GM23338 (cell line): ENCODE results near the gene LTBR.

Experiments used
- CREB1 ChIP-seq: fragments of 250-450 bp; sonication (Bioruptor Pico); IDR thresholded peaks from 2 replicates; pipeline ENCODE4 v1.5.0; 2020; ENCODE audit warnings: low read depth, mild to moderate bottlenecking, moderate library complexity
- EZH2 ChIP-seq: fragments of 200-600 bp; sonication (generic); IDR thresholded peaks from one replicate; pipeline ENCODE4 v1.8.0; 2017; ENCODE audit warnings: antibody characterized with exemption, mild to moderate bottlenecking, low read depth; ENCODE audit not compliant: unreplicated experiment
- EZH2phosphoT487 ChIP-seq: fragments of 200-600 bp; sonication (generic); IDR thresholded peaks from one replicate; pipeline ENCODE4 v1.8.1; 2018; ENCODE audit warnings: antibody characterized with exemption; ENCODE audit not compliant: unreplicated experiment
- JUNB ChIP-seq: IDR thresholded peaks from one replicate; pipeline ENCODE4 v1.6.1; 2016; ENCODE audit warnings: antibody characterized with exemption; ENCODE audit not compliant: unreplicated experiment
- NANOG ChIP-seq: IDR thresholded peaks from 2 replicates; pipeline ENCODE4 v1.6.1; 2016; ENCODE audit warnings: antibody characterized with exemption, borderline replicate concordance
- POLR2AphosphoS5 ChIP-seq: IDR thresholded peaks from 2 replicates; pipeline ENCODE4 v1.6.1; 2016; ENCODE audit warnings: antibody characterized with exemption, low read depth
- STAT1 ChIP-seq: IDR thresholded peaks from one replicate; pipeline ENCODE4 v1.6.1; 2016; ENCODE audit warnings: antibody characterized with exemption; ENCODE audit not compliant: unreplicated experiment
- ZNF114 ChIP-seq: fragments of 250-450 bp; sonication (Bioruptor Pico); IDR thresholded peaks from 2 replicates; pipeline ENCODE4 v1.5.0; 2020; ENCODE audit warnings: mild to moderate bottlenecking, moderate library complexity
- ZNF331 ChIP-seq: fragments of 250-450 bp; sonication (Bioruptor Pico); IDR thresholded peaks from 2 replicates; pipeline ENCODE4 v1.5.0; 2020; ENCODE audit warnings: low read depth, mild to moderate bottlenecking, moderate library complexity
- TF ChIP-seq, protein P1 (sequence below), 2 experiments: fragments of 200-600 bp in 1 of 2; sonication (generic) in 1 of 2; conservative IDR thresholded peaks; 2 replicates each; pipeline versions ENCODE4 v1.5.1 to v1.6.1; 2016 to 2017; ENCODE audit warnings: antibody characterized with exemption in 2 of 2, low read depth in 2 of 2, mild to moderate bottlenecking in 2 of 2, moderate library complexity in 1 of 2
- TF ChIP-seq, protein P2 (sequence below): IDR thresholded peaks from one replicate; pipeline ENCODE4 v1.6.1; 2018; ENCODE audit warnings: antibody characterized with exemption; ENCODE audit not compliant: unreplicated experiment
- TF ChIP-seq, protein P3 (sequence below): IDR thresholded peaks from 2 replicates; pipeline ENCODE4 v1.6.1; 2016; ENCODE audit warnings: antibody characterized with exemption
- TF ChIP-seq, protein P4 (sequence below): fragments of 250-450 bp; sonication (Bioruptor Pico); IDR thresholded peaks from 2 replicates; pipeline ENCODE4 v1.5.0; 2020; ENCODE audit warnings: mild to moderate bottlenecking, moderate library complexity

DNA sequence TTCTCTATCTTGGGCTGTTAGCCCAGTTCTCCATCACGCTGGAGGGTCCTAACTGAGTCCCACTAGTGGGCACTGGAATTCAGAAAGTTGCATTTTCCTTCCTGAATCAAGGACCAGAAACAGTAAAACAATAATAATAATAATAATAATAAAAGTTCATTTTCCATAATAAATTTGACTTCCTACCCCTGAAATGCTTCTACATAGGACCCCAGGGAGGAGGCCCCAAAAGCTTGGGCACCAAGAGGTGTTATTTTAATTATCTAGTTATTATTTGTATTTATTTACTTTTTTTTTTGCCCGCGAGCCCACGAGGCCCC lies 21.0 kb upstream of the LTBR start:
- TF ChIP-seq, protein P1, sequence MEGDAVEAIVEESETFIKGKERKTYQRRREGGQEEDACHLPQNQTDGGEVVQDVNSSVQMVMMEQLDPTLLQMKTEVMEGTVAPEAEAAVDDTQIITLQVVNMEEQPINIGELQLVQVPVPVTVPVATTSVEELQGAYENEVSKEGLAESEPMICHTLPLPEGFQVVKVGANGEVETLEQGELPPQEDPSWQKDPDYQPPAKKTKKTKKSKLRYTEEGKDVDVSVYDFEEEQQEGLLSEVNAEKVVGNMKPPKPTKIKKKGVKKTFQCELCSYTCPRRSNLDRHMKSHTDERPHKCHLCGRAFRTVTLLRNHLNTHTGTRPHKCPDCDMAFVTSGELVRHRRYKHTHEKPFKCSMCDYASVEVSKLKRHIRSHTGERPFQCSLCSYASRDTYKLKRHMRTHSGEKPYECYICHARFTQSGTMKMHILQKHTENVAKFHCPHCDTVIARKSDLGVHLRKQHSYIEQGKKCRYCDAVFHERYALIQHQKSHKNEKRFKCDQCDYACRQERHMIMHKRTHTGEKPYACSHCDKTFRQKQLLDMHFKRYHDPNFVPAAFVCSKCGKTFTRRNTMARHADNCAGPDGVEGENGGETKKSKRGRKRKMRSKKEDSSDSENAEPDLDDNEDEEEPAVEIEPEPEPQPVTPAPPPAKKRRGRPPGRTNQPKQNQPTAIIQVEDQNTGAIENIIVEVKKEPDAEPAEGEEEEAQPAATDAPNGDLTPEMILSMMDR (conservative IDR thresholded peaks at IDR 0.05; ENCODE audit: low read depth in 2 of 2): no peak
- no peak for TF ChIP-seq POLR2AphosphoS5
- TF ChIP-seq EZH2phosphoT487: no peak
- TF ChIP-seq EZH2: no peak
- no peak for TF ChIP-seq JUNB
- no peak for TF ChIP-seq ZNF331 (CRISPR knock-in tag)
- TF ChIP-seq, protein P2, sequence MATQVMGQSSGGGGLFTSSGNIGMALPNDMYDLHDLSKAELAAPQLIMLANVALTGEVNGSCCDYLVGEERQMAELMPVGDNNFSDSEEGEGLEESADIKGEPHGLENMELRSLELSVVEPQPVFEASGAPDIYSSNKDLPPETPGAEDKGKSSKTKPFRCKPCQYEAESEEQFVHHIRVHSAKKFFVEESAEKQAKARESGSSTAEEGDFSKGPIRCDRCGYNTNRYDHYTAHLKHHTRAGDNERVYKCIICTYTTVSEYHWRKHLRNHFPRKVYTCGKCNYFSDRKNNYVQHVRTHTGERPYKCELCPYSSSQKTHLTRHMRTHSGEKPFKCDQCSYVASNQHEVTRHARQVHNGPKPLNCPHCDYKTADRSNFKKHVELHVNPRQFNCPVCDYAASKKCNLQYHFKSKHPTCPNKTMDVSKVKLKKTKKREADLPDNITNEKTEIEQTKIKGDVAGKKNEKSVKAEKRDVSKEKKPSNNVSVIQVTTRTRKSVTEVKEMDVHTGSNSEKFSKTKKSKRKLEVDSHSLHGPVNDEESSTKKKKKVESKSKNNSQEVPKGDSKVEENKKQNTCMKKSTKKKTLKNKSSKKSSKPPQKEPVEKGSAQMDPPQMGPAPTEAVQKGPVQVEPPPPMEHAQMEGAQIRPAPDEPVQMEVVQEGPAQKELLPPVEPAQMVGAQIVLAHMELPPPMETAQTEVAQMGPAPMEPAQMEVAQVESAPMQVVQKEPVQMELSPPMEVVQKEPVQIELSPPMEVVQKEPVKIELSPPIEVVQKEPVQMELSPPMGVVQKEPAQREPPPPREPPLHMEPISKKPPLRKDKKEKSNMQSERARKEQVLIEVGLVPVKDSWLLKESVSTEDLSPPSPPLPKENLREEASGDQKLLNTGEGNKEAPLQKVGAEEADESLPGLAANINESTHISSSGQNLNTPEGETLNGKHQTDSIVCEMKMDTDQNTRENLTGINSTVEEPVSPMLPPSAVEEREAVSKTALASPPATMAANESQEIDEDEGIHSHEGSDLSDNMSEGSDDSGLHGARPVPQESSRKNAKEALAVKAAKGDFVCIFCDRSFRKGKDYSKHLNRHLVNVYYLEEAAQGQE: no peak
- TF ChIP-seq CREB1 (CRISPR knock-in tag): no peak
- no peak for TF ChIP-seq ZNF114
- TF ChIP-seq, protein P3, sequence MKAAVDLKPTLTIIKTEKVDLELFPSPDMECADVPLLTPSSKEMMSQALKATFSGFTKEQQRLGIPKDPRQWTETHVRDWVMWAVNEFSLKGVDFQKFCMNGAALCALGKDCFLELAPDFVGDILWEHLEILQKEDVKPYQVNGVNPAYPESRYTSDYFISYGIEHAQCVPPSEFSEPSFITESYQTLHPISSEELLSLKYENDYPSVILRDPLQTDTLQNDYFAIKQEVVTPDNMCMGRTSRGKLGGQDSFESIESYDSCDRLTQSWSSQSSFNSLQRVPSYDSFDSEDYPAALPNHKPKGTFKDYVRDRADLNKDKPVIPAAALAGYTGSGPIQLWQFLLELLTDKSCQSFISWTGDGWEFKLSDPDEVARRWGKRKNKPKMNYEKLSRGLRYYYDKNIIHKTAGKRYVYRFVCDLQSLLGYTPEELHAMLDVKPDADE: no peak
- no peak for TF ChIP-seq NANOG
- no peak for TF ChIP-seq STAT1
- TF ChIP-seq, protein P4, sequence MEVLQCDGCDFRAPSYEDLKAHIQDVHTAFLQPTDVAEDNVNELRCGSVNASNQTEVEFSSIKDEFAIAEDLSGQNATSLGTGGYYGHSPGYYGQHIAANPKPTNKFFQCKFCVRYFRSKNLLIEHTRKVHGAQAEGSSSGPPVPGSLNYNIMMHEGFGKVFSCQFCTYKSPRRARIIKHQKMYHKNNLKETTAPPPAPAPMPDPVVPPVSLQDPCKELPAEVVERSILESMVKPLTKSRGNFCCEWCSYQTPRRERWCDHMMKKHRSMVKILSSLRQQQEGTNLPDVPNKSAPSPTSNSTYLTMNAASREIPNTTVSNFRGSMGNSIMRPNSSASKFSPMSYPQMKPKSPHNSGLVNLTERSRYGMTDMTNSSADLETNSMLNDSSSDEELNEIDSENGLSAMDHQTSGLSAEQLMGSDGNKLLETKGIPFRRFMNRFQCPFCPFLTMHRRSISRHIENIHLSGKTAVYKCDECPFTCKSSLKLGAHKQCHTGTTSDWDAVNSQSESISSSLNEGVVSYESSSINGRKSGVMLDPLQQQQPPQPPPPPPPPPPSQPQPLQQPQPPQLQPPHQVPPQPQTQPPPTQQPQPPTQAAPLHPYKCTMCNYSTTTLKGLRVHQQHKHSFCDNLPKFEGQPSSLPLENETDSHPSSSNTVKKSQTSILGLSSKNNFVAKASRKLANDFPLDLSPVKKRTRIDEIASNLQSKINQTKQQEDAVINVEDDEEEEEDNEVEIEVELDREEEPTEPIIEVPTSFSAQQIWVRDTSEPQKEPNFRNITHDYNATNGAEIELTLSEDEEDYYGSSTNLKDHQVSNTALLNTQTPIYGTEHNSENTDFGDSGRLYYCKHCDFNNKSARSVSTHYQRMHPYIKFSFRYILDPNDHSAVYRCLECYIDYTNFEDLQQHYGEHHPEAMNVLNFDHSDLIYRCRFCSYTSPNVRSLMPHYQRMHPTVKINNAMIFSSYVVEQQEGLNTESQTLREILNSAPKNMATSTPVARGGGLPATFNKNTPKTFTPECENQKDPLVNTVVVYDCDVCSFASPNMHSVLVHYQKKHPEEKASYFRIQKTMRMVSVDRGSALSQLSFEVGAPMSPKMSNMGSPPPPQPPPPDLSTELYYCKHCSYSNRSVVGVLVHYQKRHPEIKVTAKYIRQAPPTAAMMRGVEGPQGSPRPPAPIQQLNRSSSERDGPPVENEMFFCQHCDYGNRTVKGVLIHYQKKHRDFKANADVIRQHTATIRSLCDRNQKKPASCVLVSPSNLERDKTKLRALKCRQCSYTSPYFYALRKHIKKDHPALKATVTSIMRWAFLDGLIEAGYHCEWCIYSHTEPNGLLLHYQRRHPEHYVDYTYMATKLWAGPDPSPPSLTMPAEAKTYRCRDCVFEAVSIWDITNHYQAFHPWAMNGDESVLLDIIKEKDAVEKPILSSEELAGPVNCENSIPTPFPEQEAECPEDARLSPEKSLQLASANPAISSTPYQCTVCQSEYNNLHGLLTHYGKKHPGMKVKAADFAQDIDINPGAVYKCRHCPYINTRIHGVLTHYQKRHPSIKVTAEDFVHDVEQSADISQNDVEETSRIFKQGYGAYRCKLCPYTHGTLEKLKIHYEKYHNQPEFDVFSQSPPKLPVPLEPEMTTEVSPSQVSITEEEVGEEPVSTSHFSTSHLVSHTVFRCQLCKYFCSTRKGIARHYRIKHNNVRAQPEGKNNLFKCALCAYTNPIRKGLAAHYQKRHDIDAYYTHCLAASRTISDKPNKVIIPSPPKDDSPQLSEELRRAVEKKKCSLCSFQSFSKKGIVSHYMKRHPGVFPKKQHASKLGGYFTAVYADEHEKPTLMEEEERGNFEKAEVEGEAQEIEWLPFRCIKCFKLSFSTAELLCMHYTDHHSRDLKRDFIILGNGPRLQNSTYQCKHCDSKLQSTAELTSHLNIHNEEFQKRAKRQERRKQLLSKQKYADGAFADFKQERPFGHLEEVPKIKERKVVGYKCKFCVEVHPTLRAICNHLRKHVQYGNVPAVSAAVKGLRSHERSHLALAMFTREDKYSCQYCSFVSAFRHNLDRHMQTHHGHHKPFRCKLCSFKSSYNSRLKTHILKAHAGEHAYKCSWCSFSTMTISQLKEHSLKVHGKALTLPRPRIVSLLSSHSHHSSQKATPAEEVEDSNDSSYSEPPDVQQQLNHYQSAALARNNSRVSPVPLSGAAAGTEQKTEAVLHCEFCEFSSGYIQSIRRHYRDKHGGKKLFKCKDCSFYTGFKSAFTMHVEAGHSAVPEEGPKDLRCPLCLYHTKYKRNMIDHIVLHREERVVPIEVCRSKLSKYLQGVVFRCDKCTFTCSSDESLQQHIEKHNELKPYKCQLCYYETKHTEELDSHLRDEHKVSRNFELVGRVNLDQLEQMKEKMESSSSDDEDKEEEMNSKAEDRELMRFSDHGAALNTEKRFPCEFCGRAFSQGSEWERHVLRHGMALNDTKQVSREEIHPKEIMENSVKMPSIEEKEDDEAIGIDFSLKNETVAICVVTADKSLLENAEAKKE (CRISPR knock-in tag): no peak
